Pancreas (tissue), 10 donors: ENCODE measurements around the gene HSPA1B. TPM values are rescaled to one million over a fixed set of nuclear protein-coding genes. Genes with fewer than 3 reads are reported as not detected.
A peak's percentile ranks its signal among the peaks of the same experiment; 100 is the strongest.

Experiments
- ATAC-seq, 4 donors: fragments of 200-7000 bp; cut with Tn5 transposase; one replicate each; pipeline versions ENCODE4 v1.8.0 to v1.9.1; 2020; ENCODE audit warnings: mild to moderate bottlenecking in 4 of 4, moderate library complexity in 4 of 4
- DNase-seq, 6 donors: peaks; one replicate each; pipeline ENCODE4 v3.0.0-alpha.2; 2020
- FAIRE-seq: peaks from 2 replicates; lab custom pipeline; 2012; peaks lifted over from hg19 to GRCh38; lab: Jason Lieb, UNC
- H3K27ac ChIP-seq, 4 donors: fragments of 200-600 bp; sonication (generic); 1 replicate in 3 of 4; 2 replicates in 1 of 4; pipeline versions ENCODE4 v1.5.0 to v1.8.0; 2020
- H3K27me3 ChIP-seq, 4 donors: fragments of 200-600 bp; one replicate each; pipeline ENCODE4 v1.8.0; 2021
- H3K36me3 ChIP-seq, 3 donors: fragments of 200-600 bp; sonication (generic) in 1 of 3; one replicate each; pipeline versions ENCODE4 v1.5.0 to v1.8.0; 2020 to 2021
- H3K4me1 ChIP-seq, 3 donors: fragments of 200-600 bp; one replicate each; pipeline ENCODE4 v1.8.0; 2021
- H3K4me3 ChIP-seq, 4 donors: fragments of 200-600 bp; sonication (generic) in 2 of 4; one replicate each; pipeline versions ENCODE4 v1.5.0 to v1.8.0; 2020 to 2021
- H3K9me3 ChIP-seq, 4 donors: fragments of 200-600 bp; one replicate each; pipeline ENCODE4 v1.8.0; 2021
- CTCF ChIP-seq, 4 donors: fragments of 200-600 bp; sonication (generic) in 3 of 4; IDR thresholded peaks; one replicate each; pipeline versions ENCODE4 v1.5.0 to v1.8.0; 2021; ENCODE audit warnings: antibody characterized with exemption in 4 of 4
- WGBS, 2 donors: extraction: QIAGEN DNeasy Blood & Tissue Kit; methylation state at CpG; one replicate each; pipeline ENCODE4 v1.1.7; 2013; 5-methylcytosine and 5-hydroxymethylcytosine counted together
- intact Hi-C, 3 donors: fragments of 100-400 bp; cut with DNase I; formaldehyde crosslinking; loops; one replicate each; pipeline versions ENCODE4 v1.11.1 to v1.14.2; 2022
- polyA plus RNA-seq, 2 donors: library from polyadenylated mRNA; stranded (reverse); fragments of 200-250 nt; gene quantifications; one replicate each; pipeline ENCODE4 v1.2.3, GENCODE V29; 2013
- total RNA-seq, 6 donors: library from RNA; stranded (reverse); fragmentation: NEBNext Ultra II Directional in 4 of 6; extraction: Animal tissue kit (Norgen Biotek cat#: 25700) in 4 of 6; gene quantifications; one replicate each; pipeline versions ENCODE4 v1.2.1 to v1.2.4, GENCODE V29; 2021 to 2023
- donor health status: healthy with polysubstance abuse.
- donor health status: DM: no; HTN: no; CAD: no; lungs with moderate emphysema.
- donor health status: DM: no; HTN: no; CAD: no.
- donor health status: control.
- donor health status: control.
- donor health status: Bipolar disorder and iron deficiency.
- donor health status: DM: yes; HTN: yes; CAD: no.
- donor health status: DM: no; HTN: no; CAD: no.
- donor health status: DM: no; HTN: no; CAD: no.
- donor health status: DM: yes; HTN: yes; CAD: no.

The HSPA1B gene
- total and polyA plus RNA-seq, 8 donors = 18.4 to 248 (median 43.2) TPM

DNA sequence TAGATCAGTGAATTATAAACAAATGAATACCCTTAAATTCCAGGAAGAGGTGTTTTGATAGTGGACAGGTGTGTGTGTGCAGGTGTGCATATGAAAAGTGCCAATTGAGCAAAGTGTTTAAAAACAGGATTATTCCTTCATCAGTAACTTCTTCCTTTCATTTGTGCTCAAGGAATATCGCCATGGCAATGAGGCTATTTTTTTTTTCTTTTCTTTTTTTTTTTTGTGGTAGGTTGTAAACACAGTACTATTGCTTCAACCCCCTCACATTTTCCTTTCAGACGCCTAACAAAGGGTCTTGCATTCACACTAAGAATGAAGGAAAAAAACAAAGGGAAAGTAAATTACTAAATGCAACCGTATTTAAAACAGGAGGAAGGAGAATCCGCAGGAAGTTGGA lies 2.0 kb upstream of the HSPA1B start:
- FAIRE-seq (no peak), DNase-seq (no peak), ATAC-seq (no peak)
- H3K4me3 ChIP-seq = peak overlapping the region in 1 of 4 donors; percentile 44
- peak overlapping the region; percentile 66 to 99 (median 84) for H3K27ac ChIP-seq
- intact Hi-C loops = no loop called here
- no peaks in the 10 kb centered on the region for H3K27me3 ChIP-seq
- no peak for TF ChIP-seq CTCF (IDR thresholded peaks at IDR 0.05)
- 21 to 30% methylated on average over 4 of the region's 4 CpGs for WGBS, 2 donors
- peaks cover 31 to 41% (median 40%) of the 10 kb centered on the region in 3 donors for H3K4me1 ChIP-seq
- H3K36me3 ChIP-seq = no peaks in the 10 kb centered on the region
- no peaks in the 10 kb centered on the region for H3K9me3 ChIP-seq

DNA sequence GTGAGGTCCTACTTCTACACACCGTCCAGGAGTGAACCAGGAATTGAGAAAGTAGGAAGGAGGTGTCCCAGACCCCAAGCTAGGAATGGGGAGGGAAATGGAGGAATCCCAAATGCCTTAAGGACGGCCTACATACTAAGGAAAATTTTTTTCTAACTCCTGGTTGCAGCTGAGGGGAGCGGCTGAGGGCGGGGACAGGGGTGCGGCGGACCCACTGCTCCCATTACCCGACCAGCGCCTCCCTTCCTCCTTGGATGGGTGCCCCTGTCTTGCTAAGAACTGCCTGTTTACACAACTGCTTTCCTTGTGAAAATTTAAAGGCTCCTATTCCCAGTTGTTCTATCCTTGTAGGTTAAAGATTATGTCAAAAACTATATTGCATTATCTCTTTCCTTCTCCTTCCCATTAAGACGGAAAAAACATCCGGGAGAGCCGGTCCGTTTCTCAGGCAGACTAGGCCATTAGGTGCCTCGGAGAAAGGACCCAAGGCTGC lies 699 bp upstream of the HSPA1B start:
- DNase-seq = peak; percentile 79 to 93 (median 85)
- Histone ChIP-seq H3K9me3 (no peaks in the 10 kb centered on the region), H3K4me3 (peak overlapping the region; percentile 3 to 44 (median 22)), H3K27me3 (no peaks in the 10 kb centered on the region), H3K27ac (peak overlapping the region; percentile 66 to 99 (median 84)), H3K36me3 (no peaks in the 10 kb centered on the region), H3K4me1 (peaks cover 23 to 44% (median 40%) of the 10 kb centered on the region in 3 donors)
- WGBS, 2 donors = 1 to 2% methylated on average over 13 of the region's 13 CpGs
- ATAC-seq = peak; percentile 4 to 54 (median 23)
- no peak for TF ChIP-seq CTCF (IDR thresholded peaks at IDR 0.05)
- intact Hi-C loops = no loop called here
- no peak for FAIRE-seq

DNA sequence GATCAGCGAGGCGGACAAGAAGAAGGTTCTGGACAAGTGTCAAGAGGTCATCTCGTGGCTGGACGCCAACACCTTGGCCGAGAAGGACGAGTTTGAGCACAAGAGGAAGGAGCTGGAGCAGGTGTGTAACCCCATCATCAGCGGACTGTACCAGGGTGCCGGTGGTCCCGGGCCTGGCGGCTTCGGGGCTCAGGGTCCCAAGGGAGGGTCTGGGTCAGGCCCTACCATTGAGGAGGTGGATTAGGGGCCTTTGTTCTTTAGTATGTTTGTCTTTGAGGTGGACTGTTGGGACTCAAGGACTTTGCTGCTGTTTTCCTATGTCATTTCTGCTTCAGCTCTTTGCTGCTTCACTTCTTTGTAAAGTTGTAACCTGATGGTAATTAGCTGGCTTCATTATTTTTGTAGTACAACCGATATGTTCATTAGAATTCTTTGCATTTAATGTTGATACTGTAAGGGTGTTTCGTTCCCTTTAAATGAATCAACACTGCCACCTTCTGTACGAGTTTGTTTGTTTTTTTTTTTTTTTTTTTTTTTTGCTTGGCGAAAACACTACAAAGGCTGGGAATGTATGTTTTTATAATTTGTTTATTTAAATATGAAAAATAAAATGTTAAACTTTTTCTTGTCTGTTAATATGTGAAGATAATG lies 2.2 kb downstream of the HSPA1B start:
- no peaks in the 10 kb centered on the region for H3K27me3 ChIP-seq
- FAIRE-seq = no peak
- no peak for TF ChIP-seq CTCF (IDR thresholded peaks at IDR 0.05)
- peak in 4 of 6 donors; percentile 45 to 76 (median 50) for DNase-seq
- intact Hi-C loops = loop anchor here in 1 of 3 donors (10.0 kb wide), 1 partner anchor 55 kb away; the partner anchor contains the start of gene VWA7
- no peaks in the 10 kb centered on the region for H3K36me3 ChIP-seq
- H3K27ac ChIP-seq = peak overlapping the region in 2 of 4 donors; percentile 72 to 74
- H3K9me3 ChIP-seq = no peaks in the 10 kb centered on the region
- H3K4me1 ChIP-seq = peaks cover 12 to 28% (median 25%) of the 10 kb centered on the region in 3 donors
- H3K4me3 ChIP-seq = peak overlapping the region; percentile 40 to 57 (median 44)
- ATAC-seq = peak in 2 of 4 donors; percentile 0 to 1
- WGBS, 2 donors = 0 to 1% methylated on average over 11 of the region's 15 CpGs

GRCh38 chr6:31830886-31831335 lies 3.4 kb downstream of the HSPA1B start:
- 25 to 37% methylated on average over 6 of the region's 6 CpGs for WGBS, 2 donors
- TF ChIP-seq CTCF (IDR thresholded peaks at IDR 0.05) = no peak
- DNase-seq = peak in 2 of 6 donors; percentile 44 to 73
- Histone ChIP-seq H3K27me3 (no peaks in the 10 kb centered on the region), H3K9me3 (no peaks in the 10 kb centered on the region), H3K4me3 (peak overlapping the region; percentile 23 to 57 (median 44)), H3K27ac (peak overlapping the region in 2 of 4 donors; percentile 72 to 74), H3K4me1 (peaks cover 6 to 16% (median 14%) of the 10 kb centered on the region in 3 donors), H3K36me3 (no peaks in the 10 kb centered on the region)
- intact Hi-C loops = loop anchor here in 1 of 3 donors (10.0 kb wide), 1 partner anchor 56 kb away; the partner anchor contains the start of gene VWA7
- no peak for FAIRE-seq
- peak in 1 of 4 donors; percentile 0 for ATAC-seq
